Endothelial cell of umbilical vein (primary cell): ENCODE measurements around the gene OSBPL10. TPM values are rescaled to one million over a fixed set of nuclear protein-coding genes. Genes with fewer than 3 reads are reported as not detected.

Experiments used
- BruUV-seq: library from RNA; stranded (reverse); fragments of 400-500 nt; replicated peaks from 2 replicates; lab custom pipeline; 2021; lab: Mats Ljungman, UMichigan
- CTCF ChIA-PET: fragments of 300-600, 350-600 bp; sonication (Branson Sonifier 250); formaldehyde crosslinking; loops from one replicate; lab custom pipeline; 2021; ENCODE audit warnings: antibody characterized with exemption, inconsistent platforms; lab: Charles Lee
- POLR2A ChIA-PET: fragments of 300-600, 350-600 bp; sonication (Branson Sonifier 250); formaldehyde crosslinking; loops from one replicate; lab custom pipeline; 2021; ENCODE audit warnings: antibody characterized with exemption, inconsistent platforms; lab: Charles Lee
- DNase-seq: peaks from one replicate; pipeline ENCODE4 v3.0.0-alpha.2; 2011; ENCODE audit warnings: low read depth, low spot score
- FAIRE-seq: peaks from 2 replicates; lab custom pipeline; 2011; peaks lifted over from hg19 to GRCh38; lab: Jason Lieb, UNC
- H2AFZ ChIP-seq: 2 replicates; pipeline ENCODE4 v1.6.0; 2012; ENCODE audit warnings: low read depth, low read length, control low read depth, inconsistent platforms
- H3K27ac ChIP-seq: 2 replicates; pipeline ENCODE4 v1.5.1; 2011; ENCODE audit warnings: low read depth, mild to moderate bottlenecking, control low read depth, low read length, moderate library complexity; ENCODE audit not compliant: insufficient read depth
- H3K27me3 ChIP-seq, 2 experiments: 2 replicates each; pipeline versions ENCODE4 v1.6.0 to v1.6.1; 2011; ENCODE audit warnings: low read length in 2 of 2, mixed read lengths in 1 of 2; ENCODE audit not compliant: control insufficient read depth in 2 of 2, insufficient read depth in 2 of 2
- H3K36me3 ChIP-seq, 2 experiments: 2 replicates in 1 of 2; 3 replicates in 1 of 2; pipeline ENCODE4 v1.5.1; 2011; ENCODE audit warnings: low read length in 2 of 2, mild to moderate bottlenecking in 1 of 2, moderate library complexity in 1 of 2; ENCODE audit not compliant: control insufficient read depth in 2 of 2, insufficient read depth in 2 of 2; ENCODE audit errors: extremely low read depth in 1 of 2
- H3K4me1 ChIP-seq: 3 replicates; pipeline ENCODE4 v1.5.1; 2011; ENCODE audit warnings: mild to moderate bottlenecking, low read length; ENCODE audit not compliant: control insufficient read depth, insufficient read depth; ENCODE audit errors: extremely low read depth
- H3K4me2 ChIP-seq: 2 replicates; pipeline ENCODE4 v1.6.1; 2011; ENCODE audit warnings: low read length, control low read depth, mixed read lengths; ENCODE audit not compliant: insufficient read depth
- H3K4me3 ChIP-seq, 3 experiments: fragments of 200-600 bp in 1 of 3; sonication (generic), shearing (Covaris generic) in 1 of 3; replicated peaks in 1 of 3; 2 replicates each; pipeline ENCODE4 v1.5.1; 2011 to 2016; ENCODE audit warnings: control low read depth in 3 of 3, low read length in 3 of 3, mild to moderate bottlenecking in 2 of 3, inconsistent platforms in 1 of 3, low read depth in 1 of 3, moderate library complexity in 1 of 3; ENCODE audit not compliant: insufficient read depth in 1 of 3
- H3K79me2 ChIP-seq: 2 replicates; pipeline ENCODE4 v1.6.0; 2012; ENCODE audit warnings: low read length, inconsistent platforms; ENCODE audit not compliant: control insufficient read depth, insufficient read depth
- H3K9ac ChIP-seq: replicated peaks from 2 replicates; pipeline ENCODE3; 2011; ENCODE audit warnings: low read length, control low read depth; ENCODE audit not compliant: insufficient read depth; ENCODE audit errors: extremely low read depth
- H3K9me1 ChIP-seq: replicated peaks from 3 replicates; pipeline ENCODE4 v1.6.0; 2011; ENCODE audit warnings: mild to moderate bottlenecking, low read length; ENCODE audit not compliant: control insufficient read depth, insufficient read depth; ENCODE audit errors: extremely low read depth
- H3K9me3 ChIP-seq: replicated peaks from 2 replicates; pipeline ENCODE4 v1.5.1; 2012; ENCODE audit warnings: low read length, inconsistent platforms; ENCODE audit not compliant: control insufficient read depth, insufficient read depth
- H4K20me1 ChIP-seq: replicated peaks from 2 replicates; pipeline ENCODE3; 2011; ENCODE audit warnings: mild to moderate bottlenecking, low read length; ENCODE audit not compliant: control insufficient read depth, insufficient read depth; ENCODE audit errors: extremely low read depth
- CTCF ChIP-seq, 2 donors: IDR thresholded peaks; 1 replicate in 1 of 2; 2 replicates in 1 of 2; pipeline ENCODE4 v1.5.1; 2011; ENCODE audit warnings: low read length in 2 of 2, mild to moderate bottlenecking in 2 of 2, moderate library complexity in 2 of 2, control low read depth in 1 of 2, inconsistent platforms in 1 of 2, low read depth in 1 of 2; ENCODE audit not compliant: insufficient read depth in 1 of 2; ENCODE audit errors: extremely low read depth in 1 of 2
- EZH2 ChIP-seq: IDR thresholded peaks from 2 replicates; pipeline ENCODE4 v1.6.1; 2012; ENCODE audit warnings: borderline replicate concordance, low read depth, mild to moderate bottlenecking, moderate library complexity, low read length, inconsistent platforms; ENCODE audit not compliant: severe bottlenecking
- FOS ChIP-seq: IDR thresholded peaks from 2 replicates; pipeline ENCODE4 v1.6.1; 2011; ENCODE audit warnings: mild to moderate bottlenecking, low read length, moderate library complexity, borderline replicate concordance; ENCODE audit not compliant: insufficient read depth
- JUN ChIP-seq: IDR thresholded peaks from 2 replicates; pipeline ENCODE4 v1.6.1; 2011; ENCODE audit warnings: borderline replicate concordance, low read depth; ENCODE audit not compliant: insufficient read length, insufficient read depth
- MYC ChIP-seq: IDR thresholded peaks from one replicate; pipeline ENCODE4 v1.6.1; 2011; ENCODE audit warnings: mild to moderate bottlenecking, low read depth, low read length
- POLR2AphosphoS5 ChIP-seq: IDR thresholded peaks from 2 replicates; pipeline ENCODE4 v1.6.1; 2012; ENCODE audit warnings: low read depth, mild to moderate bottlenecking, control low read depth, low read length, moderate library complexity; ENCODE audit not compliant: insufficient read depth
- dilution Hi-C: fragments of 300-500 bp; cut with MboI; formaldehyde crosslinking; loops from one replicate; pipeline ENCODE4 v1.15.0; 2019; ENCODE audit warnings: low sequenced_read_pairs; ENCODE audit not compliant: extremely low pct_ligation_motif_present
- intact Hi-C: fragments of 100-400 bp; cut with micrococcal nuclease; formaldehyde crosslinking; loops from one replicate; pipeline ENCODE4 v1.10.0; 2022
- polyA plus RNA-seq, 4 experiments: library from polyadenylated mRNA; depleted of rRNA in 3 of 4; stranded (reverse) in 3 of 4; unstranded in 1 of 4; fragments of >200 nt; gene quantifications; 2 replicates each; pipeline versions ENCODE4 v1.2.1 to v1.2.3, GENCODE V29; 2011 to 2012; ENCODE audit warnings: missing spikeins in 1 of 4
- total RNA-seq: library from RNA; stranded (reverse); gene quantifications from 2 replicates; pipeline ENCODE4 v1.2.3, GENCODE V29; 2021
- TF ChIP-seq, protein P1 (sequence below): IDR thresholded peaks from 2 replicates; pipeline ENCODE4 v1.6.1; 2011; ENCODE audit not compliant: insufficient read depth, insufficient read length

Gene OSBPL10
- total and polyA plus RNA-seq, 2 donors (not counting 3 experiments of a cell fraction or from before 2014, with no cell fraction given): 10.8 to 47.6 TPM

- Histone ChIP-seq H3K9ac (no peak overlapping the region), H2AFZ (no peak overlapping the region), H3K9me1 (no peaks in the 10 kb centered on the region), H3K36me3 (no peaks in the 10 kb centered on the region), H3K4me3 (no peak overlapping the region), H3K79me2 (no peaks in the 10 kb centered on the region), H3K9me3 (no peaks in the 10 kb centered on the region), H4K20me1 (no peaks in the 10 kb centered on the region), H3K4me2 (no peak overlapping the region), H3K27me3 (no peaks in the 10 kb centered on the region), H3K4me1 (peaks cover 8% of the 10 kb centered on the region), H3K27ac (no peak overlapping the region)
- FAIRE-seq (no peak), DNase-seq (no peak)
- CTCF ChIA-PET: no interaction called here
- dilution Hi-C loops: no loop called here
- no TSS peak for BruUV-seq
- POLR2A ChIA-PET: no interaction called here
- TF ChIP-seq MYC (no peak), POLR2AphosphoS5 (no peak), FOS (no peak), JUN (no peak), CTCF (IDR thresholded peaks at IDR 0.05; ENCODE audit: extremely low read depth in 1 of 2, insufficient read depth in 1 of 2, low read depth in 1 of 2, low read length in 2 of 2) (no peak), EZH2 (no peak)
- TF ChIP-seq, protein P1, sequence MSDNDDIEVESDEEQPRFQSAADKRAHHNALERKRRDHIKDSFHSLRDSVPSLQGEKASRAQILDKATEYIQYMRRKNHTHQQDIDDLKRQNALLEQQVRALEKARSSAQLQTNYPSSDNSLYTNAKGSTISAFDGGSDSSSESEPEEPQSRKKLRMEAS: no peak
- intact Hi-C loops: no loop called here
Observed at GRCh38 chr3:31696815-31697548, 284.1 kb downstream of the OSBPL10 start.
